OCI-LY7 (cell line): ENCODE measurements around the gene TRIM4. TPM values are rescaled to one million over a fixed set of nuclear protein-coding genes. Genes with fewer than 3 reads are reported as not detected.

ENCODE experiments used
- BruUV-seq: library from RNA; stranded (reverse); fragments of 400-500 nt; replicated peaks from 2 replicates; lab custom pipeline; 2021; lab: Mats Ljungman, UMichigan
- CTCF ChIA-PET: fragments of 300-600 bp; sonication (Branson Sonifier 250); formaldehyde crosslinking; loops from one replicate; lab custom pipeline; 2022; ENCODE audit warnings: antibody characterized with exemption; ENCODE audit not compliant: unreplicated experiment; lab: Charles Lee
- POLR2A ChIA-PET: fragments of 300-600 bp; sonication (Branson Sonifier 250); formaldehyde crosslinking; loops from one replicate; lab custom pipeline; 2022; ENCODE audit warnings: antibody characterized with exemption; lab: Charles Lee
- DNase-seq: peaks from one replicate; pipeline ENCODE4 v3.0.0-alpha.2; 2015; ENCODE audit warnings: low spot score
- H2AFZ ChIP-seq: fragments of 200-600 bp; sonication (generic), shearing (Covaris generic); 2 replicates; pipeline ENCODE4 v1.6.1; 2014; ENCODE audit warnings: mild to moderate bottlenecking, antibody characterized with exemption, low read length, moderate library complexity
- H3K27ac ChIP-seq: fragments of 200-600 bp; sonication (generic); 2 replicates; pipeline ENCODE4 v1.5.1; 2014; ENCODE audit warnings: mixed run types, low read depth, mild to moderate bottlenecking, moderate library complexity, low read length, inconsistent platforms; ENCODE audit not compliant: poor library complexity, severe bottlenecking
- H3K36me3 ChIP-seq: fragments of 200-600 bp; sonication (generic); 2 replicates; pipeline ENCODE4 v1.6.1; 2014; ENCODE audit warnings: mild to moderate bottlenecking, antibody characterized with exemption, low read length, moderate library complexity, mixed read lengths; ENCODE audit not compliant: insufficient read depth
- H3K4me1 ChIP-seq: fragments of 200-600 bp; sonication (generic); 2 replicates; pipeline ENCODE4 v1.5.1; 2014; ENCODE audit warnings: mild to moderate bottlenecking, low read length; ENCODE audit not compliant: insufficient read depth, poor library complexity, severe bottlenecking
- H3K4me2 ChIP-seq: fragments of 200-600 bp; sonication (generic); 2 replicates; pipeline ENCODE4 v1.6.1; 2014; ENCODE audit warnings: mild to moderate bottlenecking, low read length
- H3K4me3 ChIP-seq: fragments of 200-600 bp; sonication (generic); 2 replicates; pipeline ENCODE4 v1.5.1; 2014; ENCODE audit warnings: mild to moderate bottlenecking, low read depth, low read length; ENCODE audit not compliant: poor library complexity, severe bottlenecking
- H3K79me2 ChIP-seq: fragments of 200-600 bp; sonication (generic); 2 replicates; pipeline ENCODE4 v1.6.1; 2016; ENCODE audit warnings: low read depth, mild to moderate bottlenecking, low read length, moderate library complexity, mixed read lengths; ENCODE audit not compliant: insufficient read depth
- H3K9me2 ChIP-seq: fragments of 200-600 bp; sonication (generic); 2 replicates; pipeline ENCODE4 v1.6.1; 2016; ENCODE audit warnings: mild to moderate bottlenecking, low read length, mixed read lengths; ENCODE audit not compliant: insufficient read depth
- H3K9me3 ChIP-seq: fragments of 200-600 bp; sonication (generic); 2 replicates; pipeline ENCODE4 v1.6.1; 2014; ENCODE audit warnings: mild to moderate bottlenecking, mixed run types, low read length, mixed read lengths
- H4K20me1 ChIP-seq: fragments of 200-600 bp; sonication (generic); 2 replicates; pipeline ENCODE4 v1.6.1; 2014; ENCODE audit warnings: mild to moderate bottlenecking, antibody characterized with exemption, low read length, moderate library complexity, mixed read lengths; ENCODE audit not compliant: insufficient read depth
- EZH2phosphoT487 ChIP-seq: fragments of 200-600 bp; sonication (generic); IDR thresholded peaks from 2 replicates; pipeline ENCODE4 v1.6.1; 2018; ENCODE audit warnings: low read depth, borderline replicate concordance, mild to moderate bottlenecking, mixed run types, antibody characterized with exemption, low read length, moderate library complexity, mixed read lengths
- intact Hi-C: fragments of 100-400 bp; cut with micrococcal nuclease; formaldehyde crosslinking; loops from one replicate; pipeline ENCODE4 v1.10.0; 2022; ENCODE audit not compliant: unreplicated experiment
- total RNA-seq, 2 experiments: library from RNA; depleted of rRNA in 1 of 2; stranded (reverse); fragments of >200 nt in 1 of 2; shearing (Covaris generic) in 1 of 2; gene quantifications; 2 replicates each; pipeline ENCODE4 v1.2.3, GENCODE V29; 2014 to 2022
- TF ChIP-seq, protein P1 (sequence below): fragments of 200-600 bp; sonication (generic); conservative IDR thresholded peaks from 2 replicates; pipeline ENCODE4 v1.5.1; 2014; ENCODE audit warnings: mild to moderate bottlenecking, antibody characterized with exemption, low read length, moderate library complexity, mixed read lengths

The TRIM4 gene
- total RNA-seq, 2 experiments from 2014 or later, result 7.5 to 22.5 TPM

DNA sequence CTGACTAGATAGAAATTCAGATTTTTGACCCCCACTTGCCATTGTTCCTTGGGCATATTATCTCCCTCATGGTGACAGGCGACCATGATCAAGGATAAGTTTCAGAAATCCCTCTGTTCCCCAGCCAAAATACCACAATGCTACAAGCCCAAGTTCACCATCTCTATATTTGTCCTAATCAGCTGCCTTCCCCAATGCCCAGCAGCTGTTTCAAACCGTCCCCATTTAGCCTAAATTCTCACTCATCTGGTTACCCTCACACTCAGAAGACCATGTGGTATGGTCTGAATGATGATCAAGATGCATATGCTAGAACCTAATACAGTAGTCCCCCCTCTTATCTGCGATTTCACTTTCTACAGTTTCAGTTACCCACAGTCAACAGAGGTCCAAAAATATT lies 11.0 kb upstream of the TRIM4 start:
- POLR2A ChIA-PET, result no interaction called here
- H3K4me3 ChIP-seq, result no peak overlapping the region
- H3K4me1 ChIP-seq, result no peaks in the 10 kb centered on the region
- H4K20me1 ChIP-seq, result no peaks in the 10 kb centered on the region
- H2AFZ ChIP-seq, result no peak overlapping the region
- no peaks in the 10 kb centered on the region for H3K79me2 ChIP-seq
- no peak overlapping the region for H3K27ac ChIP-seq
- CTCF ChIA-PET, result no interaction called here
- no peaks in the 10 kb centered on the region for H3K36me3 ChIP-seq
- TF ChIP-seq, protein P1, sequence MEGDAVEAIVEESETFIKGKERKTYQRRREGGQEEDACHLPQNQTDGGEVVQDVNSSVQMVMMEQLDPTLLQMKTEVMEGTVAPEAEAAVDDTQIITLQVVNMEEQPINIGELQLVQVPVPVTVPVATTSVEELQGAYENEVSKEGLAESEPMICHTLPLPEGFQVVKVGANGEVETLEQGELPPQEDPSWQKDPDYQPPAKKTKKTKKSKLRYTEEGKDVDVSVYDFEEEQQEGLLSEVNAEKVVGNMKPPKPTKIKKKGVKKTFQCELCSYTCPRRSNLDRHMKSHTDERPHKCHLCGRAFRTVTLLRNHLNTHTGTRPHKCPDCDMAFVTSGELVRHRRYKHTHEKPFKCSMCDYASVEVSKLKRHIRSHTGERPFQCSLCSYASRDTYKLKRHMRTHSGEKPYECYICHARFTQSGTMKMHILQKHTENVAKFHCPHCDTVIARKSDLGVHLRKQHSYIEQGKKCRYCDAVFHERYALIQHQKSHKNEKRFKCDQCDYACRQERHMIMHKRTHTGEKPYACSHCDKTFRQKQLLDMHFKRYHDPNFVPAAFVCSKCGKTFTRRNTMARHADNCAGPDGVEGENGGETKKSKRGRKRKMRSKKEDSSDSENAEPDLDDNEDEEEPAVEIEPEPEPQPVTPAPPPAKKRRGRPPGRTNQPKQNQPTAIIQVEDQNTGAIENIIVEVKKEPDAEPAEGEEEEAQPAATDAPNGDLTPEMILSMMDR, result no peak
- no peak for TF ChIP-seq EZH2phosphoT487
- intact Hi-C loops, result no loop called here
- BruUV-seq, result no TSS peak
- H3K4me2 ChIP-seq, result no peak overlapping the region
- no peaks in the 10 kb centered on the region for H3K9me3 ChIP-seq
- no peaks in the 10 kb centered on the region for H3K9me2 ChIP-seq
- DNase-seq, result no peak

DNA sequence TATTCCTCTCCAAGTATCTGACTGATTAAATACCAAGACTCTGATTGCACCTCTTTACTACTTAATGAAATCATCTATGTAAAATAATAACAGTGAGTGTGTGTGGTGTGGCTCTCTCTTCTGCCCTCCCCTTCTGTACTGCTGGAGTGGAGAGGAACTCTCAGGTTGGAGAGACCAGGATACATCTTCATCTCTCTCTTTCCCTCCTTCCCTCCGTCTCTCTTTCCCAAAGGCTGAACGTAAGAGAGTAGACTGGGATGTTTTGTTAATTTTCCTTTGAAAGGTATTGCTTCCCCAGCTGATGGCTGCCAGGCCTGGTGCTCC lies 10.4 kb upstream of the TRIM4 start:
- no peak overlapping the region; the same call in 1 of the 2 replicates for H3K4me2 ChIP-seq
- H4K20me1 ChIP-seq, result no peaks in the 10 kb centered on the region
- DNase-seq, result no peak
- no peak overlapping the region for H2AFZ ChIP-seq
- no TSS peak for BruUV-seq
- H3K9me3 ChIP-seq, result no peaks in the 10 kb centered on the region
- no peaks in the 10 kb centered on the region for H3K79me2 ChIP-seq
- H3K27ac ChIP-seq, result no peak overlapping the region
- H3K4me3 ChIP-seq, result no peak overlapping the region
- no peaks in the 10 kb centered on the region for H3K36me3 ChIP-seq
- ChIA-PET POLR2A (no interaction called here), CTCF (no interaction called here)
- H3K4me1 ChIP-seq, result no peaks in the 10 kb centered on the region
- no peaks in the 10 kb centered on the region for H3K9me2 ChIP-seq
- TF ChIP-seq EZH2phosphoT487, result no peak
- TF ChIP-seq, protein P1, result no peak
- intact Hi-C loops, result no loop called here

DNA sequence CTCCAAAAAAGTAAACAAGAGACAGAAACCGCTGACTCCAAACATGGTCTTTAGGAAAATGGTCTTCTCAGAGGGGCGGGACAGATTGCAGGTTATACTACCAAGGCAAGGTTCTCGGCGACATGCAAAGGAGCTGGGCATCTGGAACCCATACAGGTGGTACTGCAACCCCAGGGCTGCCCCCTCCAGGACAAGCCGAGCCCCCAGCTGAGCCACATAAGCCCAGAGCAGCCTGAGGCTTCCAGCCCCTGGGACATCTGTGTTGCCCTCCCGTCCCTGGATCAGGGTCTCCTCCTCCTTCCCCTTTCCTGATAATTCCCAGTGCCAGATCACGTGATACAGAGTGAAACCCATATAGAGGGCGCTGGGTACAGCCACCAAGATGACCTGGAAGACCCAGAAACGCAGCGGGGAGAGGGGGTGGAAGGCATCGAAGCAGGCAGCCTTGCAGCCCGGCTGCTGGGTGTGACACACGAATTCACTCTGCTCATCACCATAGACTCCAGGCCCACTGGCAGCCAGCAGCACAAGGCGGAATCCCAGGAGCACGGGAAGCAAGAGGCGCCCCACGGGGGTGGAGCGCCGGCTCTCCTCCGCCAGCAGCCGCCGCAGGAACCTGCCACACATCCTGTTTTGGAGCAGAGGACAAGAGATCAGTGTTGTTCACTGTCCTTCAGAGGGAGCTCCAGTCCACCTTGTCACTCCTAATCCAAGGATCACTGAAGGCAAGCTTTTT lies 9.8 kb upstream of the TRIM4 start, which contains the start of gene GJC3:
Gene GJC3 (minus strand): TSS at position 627 of the 736 bp plus-strand sequence. CDS start 0 bp downstream, at position 627.
- POLR2A ChIA-PET, result no interaction called here

More for the DNA sequence above, 9.8 kb upstream of the TRIM4 start, which contains the start of gene GJC3:
- H3K79me2 ChIP-seq, result no peaks in the 10 kb centered on the region
- peak; percentile 6 for DNase-seq
- no peaks in the 10 kb centered on the region for H3K36me3 ChIP-seq
- BruUV-seq, result no TSS peak
- TF ChIP-seq, protein P1, result peak; percentile 35; the same call in 1 of the 2 replicates
- TF ChIP-seq EZH2phosphoT487, result no peak
- no peaks in the 10 kb centered on the region for H3K9me2 ChIP-seq
- H3K4me2 ChIP-seq, result peak within 1 kb of the TSS; percentile 13; the same call in 1 of the 2 replicates
- no peaks in the 10 kb centered on the region for H3K9me3 ChIP-seq
- H3K4me3 ChIP-seq, result no peak within 1 kb of the TSS
- H4K20me1 ChIP-seq, result no peaks in the 10 kb centered on the region
- H3K27ac ChIP-seq, result no peak within 1 kb of the TSS
- no peaks in the 10 kb centered on the region for H3K4me1 ChIP-seq
- H2AFZ ChIP-seq, result no peak within 1 kb of the TSS
- CTCF ChIA-PET, result no interaction called here
- intact Hi-C loops, result no loop called here
